GM12891 (cell line): ENCODE results near the gene GNLY.

Experiments used
- DNase-seq: peaks from one replicate; pipeline ENCODE4 v3.0.0; 2011; ENCODE audit warnings: low spot score; ENCODE audit not compliant: insufficient read length
- FAIRE-seq: peaks from 2 replicates; lab custom pipeline; 2011; peaks lifted over from hg19 to GRCh38; lab: Jason Lieb, UNC
- PAX5 ChIP-seq: IDR thresholded peaks from 2 replicates; pipeline ENCODE4 v1.6.1; 2011; ENCODE audit warnings: low read length, moderate library complexity, mild to moderate bottlenecking; ENCODE audit not compliant: insufficient read depth, severe bottlenecking
- POLR2A ChIP-seq: IDR thresholded peaks from 2 replicates; pipeline ENCODE4 v1.6.1; 2011; ENCODE audit warnings: low read depth, low read length, control low read depth
- POLR2AphosphoS5 ChIP-seq: IDR thresholded peaks from 2 replicates; pipeline ENCODE4 v1.6.1; 2011; ENCODE audit warnings: low read depth, low read length, control low read depth
- POU2F2 ChIP-seq: IDR thresholded peaks from 2 replicates; pipeline ENCODE4 v1.6.1; 2011; ENCODE audit warnings: low read depth, mild to moderate bottlenecking, control low read depth, low read length, moderate library complexity
- SPI1 ChIP-seq: IDR thresholded peaks from 2 replicates; pipeline ENCODE4 v1.6.1; 2011; ENCODE audit warnings: low read depth, low read length, control low read depth
- TAF1 ChIP-seq: IDR thresholded peaks from 2 replicates; pipeline ENCODE4 v1.6.1; 2011; ENCODE audit warnings: low read depth, low read length, control low read depth

The GNLY gene

GRCh38 chr2:85714841-85715240 lies 20.7 kb downstream of the GNLY start:
- no peak for DNase-seq
- no peak for FAIRE-seq
- no peak for TF ChIP-seq POLR2AphosphoS5
- no peak for TF ChIP-seq POU2F2
- no peak for TF ChIP-seq SPI1
- no peak for TF ChIP-seq POLR2A
- no peak for TF ChIP-seq PAX5
- TF ChIP-seq TAF1 = no peak

- FAIRE-seq (no peak), DNase-seq (no peak)
- TF ChIP-seq POU2F2 = no peak
- no peak for TF ChIP-seq POLR2A
- TF ChIP-seq SPI1 = no peak
- no peak for TF ChIP-seq POLR2AphosphoS5
- no peak for TF ChIP-seq TAF1
- no peak for TF ChIP-seq PAX5
Observed at GRCh38 chr2:85716346-85716914, 22.3 kb downstream of the GNLY start.

- no peak for FAIRE-seq
- no peak for TF ChIP-seq SPI1
- no peak for TF ChIP-seq PAX5
- TF ChIP-seq POU2F2 = no peak
- TF ChIP-seq POLR2AphosphoS5 = no peak
- no peak for TF ChIP-seq POLR2A
- no peak for TF ChIP-seq TAF1
- no peak for DNase-seq
Observed at GRCh38 chr2:85717308-85718008, 23.3 kb downstream of the GNLY start.

- TF ChIP-seq POLR2A (no peak), SPI1 (no peak), POU2F2 (no peak), POLR2AphosphoS5 (no peak), TAF1 (no peak), PAX5 (no peak)
- DNase-seq = no peak
- FAIRE-seq = no peak
Observed at GRCh38 chr2:85718009-85718391, 23.8 kb downstream of the GNLY start.

- DNase-seq (no peak), FAIRE-seq (no peak)
- TF ChIP-seq POU2F2 (no peak), POLR2A (no peak), TAF1 (no peak), POLR2AphosphoS5 (no peak), SPI1 (no peak), PAX5 (no peak)
Observed at GRCh38 chr2:85718885-85719492, 24.8 kb downstream of the GNLY start.

- FAIRE-seq (no peak), DNase-seq (no peak)
- no peak for TF ChIP-seq TAF1
- no peak for TF ChIP-seq PAX5
- TF ChIP-seq POLR2A = no peak
- TF ChIP-seq SPI1 = no peak
- TF ChIP-seq POLR2AphosphoS5 = no peak
- no peak for TF ChIP-seq POU2F2
Observed at GRCh38 chr2:85719609-85720240, 25.6 kb downstream of the GNLY start.

- TF ChIP-seq POLR2A (no peak), POLR2AphosphoS5 (no peak)
- DNase-seq (no peak), FAIRE-seq (no peak)
Observed at GRCh38 chr2:85720533-85720932, 26.4 kb downstream of the GNLY start.

GRCh38 chr2:85721641-85722040 lies 27.5 kb downstream of the GNLY start:
- no peak for TF ChIP-seq POU2F2
- no peak for TF ChIP-seq POLR2A
- no peak for TF ChIP-seq SPI1
- TF ChIP-seq POLR2AphosphoS5 = no peak

GRCh38 chr2:85722519-85722918 lies 28.4 kb downstream of the GNLY start:
- FAIRE-seq (no peak), DNase-seq (no peak)
- TF ChIP-seq TAF1 = no peak
- no peak for TF ChIP-seq POU2F2
- TF ChIP-seq PAX5 = no peak
- TF ChIP-seq SPI1 = no peak
- no peak for TF ChIP-seq POLR2AphosphoS5
- no peak for TF ChIP-seq POLR2A

More at GRCh38 chr2:85721641-85722040, 27.5 kb downstream of the GNLY start:
- DNase-seq = no peak
- FAIRE-seq = no peak
